Muscle of back (tissue), 11 donors: ENCODE measurements around the gene PPT2. TPM values are rescaled to one million over a fixed set of nuclear protein-coding genes. Genes with fewer than 3 reads are reported as not detected.
"Not testable (repeated sequence)": the region's sequence is repeated elsewhere in the genome, so short reads cannot be mapped to it uniquely, and the experiment has no call there.

Experiments
- DNase-seq, 3 donors: peaks; one replicate each; pipeline versions ENCODE4 v3.0.0 to v3.0.0-alpha.2; 2013
- polyA plus RNA-seq, 10 donors: library from polyadenylated mRNA; unstranded; fragments of 120-200 nt; gene quantifications; one replicate each; pipeline ENCODE4 v1.2.1, GENCODE V29; 2013; ENCODE audit not compliant: insufficient read length in 10 of 10

PPT2 gene
- polyA plus RNA-seq, 10 donors: 22.3 to 37.4 (median 29.0) TPM

GRCh38 chr6:32203426-32204267, 49.7 kb downstream of the PPT2 start:
- no peak for DNase-seq

GRCh38 chr6:32204268-32204715, 50.4 kb downstream of the PPT2 start:
- no peak for DNase-seq

GRCh38 chr6:32208996-32209395, 55.1 kb downstream of the PPT2 start:
- no peak for DNase-seq

DNA sequence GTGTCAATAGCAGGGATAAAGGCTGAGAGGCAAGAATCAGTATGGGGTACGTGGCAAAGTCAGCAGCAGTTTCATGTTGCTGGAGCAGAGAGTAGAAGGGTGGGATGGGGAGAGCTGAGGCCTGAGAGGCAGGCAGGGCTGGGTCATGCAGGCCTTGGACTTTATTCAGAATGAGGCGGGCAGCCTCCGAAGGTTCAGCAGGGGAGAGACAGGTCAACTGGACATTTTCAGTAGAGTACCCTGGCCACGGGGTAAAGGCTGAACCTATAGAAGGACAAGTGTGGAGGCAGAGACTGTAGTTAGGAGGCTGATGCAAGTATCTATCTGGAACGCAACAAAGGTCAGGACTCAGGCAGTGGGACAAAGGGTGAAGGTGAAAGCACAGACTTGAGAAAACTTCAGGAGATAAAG, 56.3 kb downstream of the PPT2 start:
- DNase-seq: no peak

DNA sequence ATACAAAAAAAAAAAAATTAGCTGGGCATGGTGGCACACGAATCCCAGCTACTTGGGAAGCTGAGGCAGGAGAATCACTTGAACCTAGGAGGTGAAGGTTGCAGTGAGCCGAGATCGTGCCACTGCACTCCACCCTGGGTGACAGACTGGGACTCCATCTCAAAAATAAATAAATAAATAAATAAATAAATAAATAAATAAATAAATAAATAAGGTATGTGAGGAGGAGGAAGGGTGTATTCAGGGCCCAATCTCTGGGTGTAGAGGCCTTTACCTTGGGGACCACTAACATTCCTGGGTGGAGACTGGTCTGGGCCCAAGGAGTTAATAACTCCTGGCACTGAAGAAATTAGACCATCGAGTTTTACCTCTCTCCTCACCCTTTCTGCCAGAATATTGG, 57.5 kb downstream of the PPT2 start:
- DNase-seq: not testable (repeated sequence)

- no peak for DNase-seq
These were observed 58.3 kb downstream of the PPT2 start for GRCh38 chr6:32212076-32212760.

Other genes with a start within 250 kb of the PPT2 start
- 1 to 10 TPM; 3.5 to 9.1 (median 5.7) TPM for gene C2, start 226.4 kb upstream of the PPT2 start, polyA plus RNA-seq
- gene CFB, start 208.0 kb upstream of the PPT2 start, polyA plus RNA-seq: 1 to 10 TPM; 1.0 to 2.6 (median 1.6) TPM
- 10 to 100 TPM; 49.5 to 68.7 (median 64.3) TPM for gene NELFE, start 195.2 kb upstream of the PPT2 start, polyA plus RNA-seq
- gene SKIC2, start 195.0 kb upstream of the PPT2 start, polyA plus RNA-seq: 10 to 100 TPM; 17.9 to 35.1 (median 25.0) TPM
- gene DXO, start 182.0 kb upstream of the PPT2 start, polyA plus RNA-seq: 10 to 100 TPM; 11.4 to 21.4 (median 15.4) TPM
- gene C4A, start 172.1 kb upstream of the PPT2 start, polyA plus RNA-seq: 10 to 100 TPM in 5 of 10 donors, 1 to 10 TPM in 5; 6.2 to 21.3 (median 10.3) TPM
- gene C4B, start 139.3 kb upstream of the PPT2 start, polyA plus RNA-seq: 10 to 100 TPM in 9 of 10 donors, 1 to 10 TPM in 1; 8.7 to 25.9 (median 14.3) TPM
- gene CYP21A2, start 115.7 kb upstream of the PPT2 start, polyA plus RNA-seq: 1 to 10 TPM in 2 of 10 donors, under 1 TPM in 8; 0.35 to 1.1 (median 0.58) TPM
- gene TNXB, start 44.8 kb upstream of the PPT2 start, polyA plus RNA-seq: 100 to 1,000 TPM in 7 of 10 donors, 10 to 100 TPM in 3; 87.2 to 269 (median 143) TPM
- 10 to 100 TPM; 33.0 to 55.9 (median 41.5) TPM for gene ATF6B, start 25.9 kb upstream of the PPT2 start, polyA plus RNA-seq
- 1 to 10 TPM; 3.3 to 5.4 (median 4.0) TPM for gene FKBPL, start 23.9 kb upstream of the PPT2 start, polyA plus RNA-seq
- 1 to 10 TPM in 6 of 10 donors, under 1 TPM in 4; 0.62 to 2.0 (median 1.6) TPM for gene PRRT1, start 2.2 kb upstream of the PPT2 start, polyA plus RNA-seq
- 10 to 100 TPM; 19.1 to 45.8 (median 25.4) TPM for gene EGFL8, start 10.5 kb downstream of the PPT2 start, polyA plus RNA-seq
- 10 to 100 TPM; 55.3 to 64.3 (median 59.1) TPM for gene AGPAT1, start 21.9 kb downstream of the PPT2 start, polyA plus RNA-seq
- 10 to 100 TPM; 39.1 to 54.0 (median 48.7) TPM for gene RNF5, start 24.3 kb downstream of the PPT2 start, polyA plus RNA-seq
- 10 to 100 TPM in 2 of 10 donors, 1 to 10 TPM in 8; 4.9 to 15.9 (median 7.4) TPM for gene AGER, start 30.1 kb downstream of the PPT2 start, polyA plus RNA-seq
- gene PBX2, start 36.1 kb downstream of the PPT2 start, polyA plus RNA-seq: 100 to 1,000 TPM in 7 of 10 donors, 10 to 100 TPM in 3; 86.2 to 123 (median 103) TPM
- gene GPSM3, start 38.5 kb downstream of the PPT2 start, polyA plus RNA-seq: 10 to 100 TPM in 2 of 10 donors, 1 to 10 TPM in 8; 5.0 to 17.7 (median 7.4) TPM
- gene NOTCH4, start 69.9 kb downstream of the PPT2 start, polyA plus RNA-seq: 10 to 100 TPM; 15.1 to 30.0 (median 22.0) TPM
- gene TSBP1, start 217.8 kb downstream of the PPT2 start, polyA plus RNA-seq: under 1 TPM in 1 of 10 donors, not detected in 9; 0.45 TPM